Astrocyte of the spinal cord (primary cell): Measurements from ENCODE around the gene NLGN1.

ENCODE experiments used
- DNase-seq: peaks from one replicate; pipeline ENCODE4 v3.0.0; 2011; ENCODE audit warnings: low read depth, low spot score
- H3K4me3 ChIP-seq: 2 replicates; pipeline ENCODE4 v1.5.1; 2011; ENCODE audit warnings: low read depth, mild to moderate bottlenecking, low read length, moderate library complexity
- in situ Hi-C: cut with HindIII; loops from 2 replicates; pipeline ENCODE4 v1.10.0; 2017; ENCODE audit warnings: low sequenced_read_pairs
- TF ChIP-seq, protein P1 (sequence below): IDR thresholded peaks from 2 replicates; pipeline ENCODE4 v1.5.1; 2012; ENCODE audit warnings: low read depth, mild to moderate bottlenecking, low read length, inconsistent platforms

The NLGN1 gene

GRCh38 chr3:174111776-174112175, 714.2 kb downstream of the NLGN1 start:
- no peak for DNase-seq
- H3K4me3 ChIP-seq: no peak overlapping the region
- in situ Hi-C loops: no loop called here
- TF ChIP-seq, protein P1, sequence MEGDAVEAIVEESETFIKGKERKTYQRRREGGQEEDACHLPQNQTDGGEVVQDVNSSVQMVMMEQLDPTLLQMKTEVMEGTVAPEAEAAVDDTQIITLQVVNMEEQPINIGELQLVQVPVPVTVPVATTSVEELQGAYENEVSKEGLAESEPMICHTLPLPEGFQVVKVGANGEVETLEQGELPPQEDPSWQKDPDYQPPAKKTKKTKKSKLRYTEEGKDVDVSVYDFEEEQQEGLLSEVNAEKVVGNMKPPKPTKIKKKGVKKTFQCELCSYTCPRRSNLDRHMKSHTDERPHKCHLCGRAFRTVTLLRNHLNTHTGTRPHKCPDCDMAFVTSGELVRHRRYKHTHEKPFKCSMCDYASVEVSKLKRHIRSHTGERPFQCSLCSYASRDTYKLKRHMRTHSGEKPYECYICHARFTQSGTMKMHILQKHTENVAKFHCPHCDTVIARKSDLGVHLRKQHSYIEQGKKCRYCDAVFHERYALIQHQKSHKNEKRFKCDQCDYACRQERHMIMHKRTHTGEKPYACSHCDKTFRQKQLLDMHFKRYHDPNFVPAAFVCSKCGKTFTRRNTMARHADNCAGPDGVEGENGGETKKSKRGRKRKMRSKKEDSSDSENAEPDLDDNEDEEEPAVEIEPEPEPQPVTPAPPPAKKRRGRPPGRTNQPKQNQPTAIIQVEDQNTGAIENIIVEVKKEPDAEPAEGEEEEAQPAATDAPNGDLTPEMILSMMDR: no peak

GRCh38 chr3:174116421-174116820, 718.9 kb downstream of the NLGN1 start:
- DNase-seq: no peak

DNA sequence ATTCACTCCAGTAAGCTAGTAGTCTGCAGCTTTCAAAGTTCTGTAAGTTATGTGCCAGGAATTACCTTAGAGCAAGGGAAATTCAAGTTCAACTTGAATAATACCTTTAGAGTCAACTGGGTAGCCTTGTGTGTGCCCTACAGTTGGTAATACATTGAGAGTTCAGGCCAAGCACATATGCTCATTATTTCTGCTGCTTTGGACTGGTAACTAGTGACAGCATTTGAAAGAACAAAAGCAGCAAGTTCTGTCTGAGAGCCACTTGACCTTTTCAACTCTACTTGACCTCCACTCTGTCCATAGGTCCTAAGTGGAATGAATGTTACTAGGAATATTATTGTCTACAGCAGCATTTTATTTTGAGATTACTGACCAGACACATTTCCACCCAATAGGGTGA, 723.5 kb downstream of the NLGN1 start:
- TF ChIP-seq, protein P1: no peak
- no peak overlapping the region for H3K4me3 ChIP-seq
- in situ Hi-C loops: no loop called here
- no peak for DNase-seq

More at GRCh38 chr3:174116421-174116820, 718.9 kb downstream of the NLGN1 start:
- in situ Hi-C loops: no loop called here
- H3K4me3 ChIP-seq: no peak overlapping the region
- TF ChIP-seq, protein P1: no peak

- no peak overlapping the region for H3K4me3 ChIP-seq
- TF ChIP-seq, protein P1: no peak
- in situ Hi-C loops: no loop called here
- no peak for DNase-seq
These were observed 724.9 kb downstream of the NLGN1 start for GRCh38 chr3:174122411-174122810.

DNA sequence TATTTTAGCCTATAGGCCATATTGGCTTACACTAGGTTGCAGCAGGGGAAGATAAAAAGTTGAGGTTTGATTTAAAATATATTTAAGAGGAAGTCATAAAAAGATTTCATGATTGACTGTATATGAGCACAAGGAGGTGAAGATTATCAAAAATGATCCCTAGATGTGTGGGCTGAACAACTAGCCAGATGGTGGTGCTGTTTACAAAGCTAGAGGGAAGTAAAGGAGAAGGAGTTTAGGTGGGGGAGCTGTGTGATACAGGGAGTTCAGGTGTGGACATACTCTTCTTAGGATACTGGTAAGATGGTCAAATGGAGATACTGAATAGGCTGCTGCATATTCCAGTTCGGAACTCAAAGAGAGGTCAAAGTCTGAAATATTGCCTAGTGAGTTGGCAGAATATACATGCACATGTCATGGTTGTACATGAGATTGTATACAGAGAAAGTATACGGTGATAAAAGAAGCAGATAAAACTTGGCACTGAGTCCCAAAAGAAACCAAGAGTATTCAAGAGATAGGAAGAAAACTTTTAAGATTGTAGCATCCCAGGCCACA, 727.8 kb downstream of the NLGN1 start:
- no peak overlapping the region for H3K4me3 ChIP-seq
- TF ChIP-seq, protein P1: peak; percentile 79
- in situ Hi-C loops: no loop called here
- DNase-seq: peak; percentile 50

DNA sequence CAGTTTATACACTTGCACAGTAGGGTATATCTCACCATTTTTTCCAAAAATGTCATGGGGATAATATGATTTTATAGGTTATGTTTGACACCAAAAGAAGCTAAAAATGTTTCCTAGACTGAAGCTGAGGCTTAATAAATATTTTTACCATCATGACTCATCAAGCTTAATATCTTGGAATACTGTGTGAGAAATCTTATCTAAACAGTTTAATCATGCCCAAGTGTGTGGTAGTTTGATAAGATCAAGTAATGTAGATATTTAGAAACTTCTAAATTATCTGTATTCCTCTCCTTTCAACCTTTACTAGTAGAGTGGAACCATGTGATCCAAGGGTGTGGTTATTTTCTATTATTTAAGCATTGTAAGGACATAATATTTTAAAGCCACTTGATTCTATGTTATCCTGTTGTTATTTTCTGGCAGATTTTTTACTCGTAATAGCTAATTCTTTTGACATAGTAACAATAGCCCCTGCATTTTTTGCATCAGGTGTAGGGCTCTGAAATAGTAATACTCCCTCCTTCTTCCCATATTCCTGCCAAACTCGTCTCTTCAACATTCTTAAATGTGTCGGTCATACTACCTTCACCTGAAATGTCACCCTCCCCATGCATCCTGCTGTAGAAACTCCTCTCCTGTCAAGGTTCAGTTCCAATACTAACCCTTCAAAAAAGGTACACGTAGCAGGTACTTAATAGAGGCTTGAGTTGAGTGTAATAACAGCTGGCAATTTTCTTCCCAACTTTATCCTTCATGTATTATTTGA, 729.6 kb downstream of the NLGN1 start:
- TF ChIP-seq, protein P1: no peak
- no peak for DNase-seq
- H3K4me3 ChIP-seq: no peak overlapping the region
- in situ Hi-C loops: no loop called here
